ENCODE measurements around the gene SLC17A2. TPM values are rescaled to one million over a fixed set of nuclear protein-coding genes. Genes with fewer than 3 reads are reported as not detected.
A peak's percentile ranks its signal among the peaks of the same experiment; 100 is the strongest.

The SLC17A2 gene
- polyA plus RNA-seq, 4 donors = 0.30 to 0.72 (median 0.50) TPM

GRCh38 chr6:25889877-25890853 is 40.3 kb downstream of the SLC17A2 start:
- peak in 2 of 4 donors; percentile 37 to 48 for DNase-seq (ENCODE audit: low read depth in 4 of 4, low spot score in 3 of 4)

GRCh38 chr6:25888626-25889025 is 41.9 kb downstream of the SLC17A2 start:
- no peak for DNase-seq (ENCODE audit: low read depth in 4 of 4, low spot score in 3 of 4)

- DNase-seq (ENCODE audit: low read depth in 4 of 4, low spot score in 3 of 4) = no peak
Measured at GRCh38 chr6:25886066-25886465, 44.4 kb downstream of the SLC17A2 start.

GRCh38 chr6:25883991-25884390 is 46.5 kb downstream of the SLC17A2 start:
- DNase-seq (ENCODE audit: low read depth in 4 of 4, low spot score in 3 of 4) = no peak

- DNase-seq (ENCODE audit: low read depth in 4 of 4, low spot score in 3 of 4) = no peak
Measured at GRCh38 chr6:25883536-25883935, 47.0 kb downstream of the SLC17A2 start.

GRCh38 chr6:25882051-25882496 is 48.4 kb downstream of the SLC17A2 start:
- DNase-seq (ENCODE audit: low read depth in 4 of 4, low spot score in 3 of 4) = no peak

- no peak for DNase-seq (ENCODE audit: low read depth in 4 of 4, low spot score in 3 of 4)
Measured at GRCh38 chr6:25880601-25881000, 49.9 kb downstream of the SLC17A2 start.

- DNase-seq (ENCODE audit: low read depth in 4 of 4, low spot score in 3 of 4) = no peak
Measured at GRCh38 chr6:25878721-25879322, 51.7 kb downstream of the SLC17A2 start.

- no peak for DNase-seq (ENCODE audit: low read depth in 4 of 4, low spot score in 3 of 4)
Measured at GRCh38 chr6:25875926-25876602, 54.4 kb downstream of the SLC17A2 start.

- no peak for DNase-seq (ENCODE audit: low read depth in 4 of 4, low spot score in 3 of 4)
Measured at GRCh38 chr6:25875563-25875905, 55.0 kb downstream of the SLC17A2 start.

- DNase-seq (ENCODE audit: low read depth in 4 of 4, low spot score in 3 of 4) = no peak
Measured at GRCh38 chr6:25874822-25875562, 55.5 kb downstream of the SLC17A2 start.

GRCh38 chr6:25874118-25874517 is 56.4 kb downstream of the SLC17A2 start, which contains the start of gene SLC17A3:
SLC17A3 (minus strand) TSS chr6:25874243; CDS start chr6:25868387, 5,856 bp downstream.
- DNase-seq (ENCODE audit: low read depth in 4 of 4, low spot score in 3 of 4) = no peak

- no peak for DNase-seq (ENCODE audit: low read depth in 4 of 4, low spot score in 3 of 4)
Measured at GRCh38 chr6:25872814-25873213, 57.7 kb downstream of the SLC17A2 start.

- DNase-seq (ENCODE audit: low read depth in 4 of 4, low spot score in 3 of 4) = no peak
Measured at GRCh38 chr6:25869840-25870239, 60.7 kb downstream of the SLC17A2 start.

GRCh38 chr6:25868436-25869183 is 61.9 kb downstream of the SLC17A2 start:
- DNase-seq (ENCODE audit: low read depth in 4 of 4, low spot score in 3 of 4) = no peak

GRCh38 chr6:25866011-25866410 is 64.5 kb downstream of the SLC17A2 start:
- DNase-seq (ENCODE audit: low read depth in 4 of 4, low spot score in 3 of 4) = no peak

- DNase-seq (ENCODE audit: low read depth in 4 of 4, low spot score in 3 of 4) = no peak
Measured at GRCh38 chr6:25863360-25863759, 67.1 kb downstream of the SLC17A2 start.

Measured in left renal pelvis (tissue), 4 donors.